Measurements from ENCODE around the gene BNIP1. TPM values are rescaled to one million over a fixed set of nuclear protein-coding genes. Genes with fewer than 3 reads are reported as not detected.
A peak's percentile ranks its signal among the peaks of the same experiment; 100 is the strongest.
"Not testable (repeated sequence)": the region's sequence is repeated elsewhere in the genome, so short reads cannot be mapped to it uniquely, and the experiment has no call there.

BNIP1 gene, protein sequence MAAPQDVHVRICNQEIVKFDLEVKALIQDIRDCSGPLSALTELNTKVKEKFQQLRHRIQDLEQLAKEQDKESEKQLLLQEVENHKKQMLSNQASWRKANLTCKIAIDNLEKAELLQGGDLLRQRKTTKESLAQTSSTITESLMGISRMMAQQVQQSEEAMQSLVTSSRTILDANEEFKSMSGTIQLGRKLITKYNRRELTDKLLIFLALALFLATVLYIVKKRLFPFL
- 15.4 TPM for total RNA-seq (ENCODE audit: insufficient read depth, low replicate concordance)

- peak; percentile 95 for DNase-seq (ENCODE audit: low spot score)
Measured at GRCh38 chr5:173144200-173145176, at the start of gene BNIP1. TSS of gene BNIP1 (plus strand) at chr5:173144531. CDS start at chr5:173144546, 15 bp downstream.

DNA sequence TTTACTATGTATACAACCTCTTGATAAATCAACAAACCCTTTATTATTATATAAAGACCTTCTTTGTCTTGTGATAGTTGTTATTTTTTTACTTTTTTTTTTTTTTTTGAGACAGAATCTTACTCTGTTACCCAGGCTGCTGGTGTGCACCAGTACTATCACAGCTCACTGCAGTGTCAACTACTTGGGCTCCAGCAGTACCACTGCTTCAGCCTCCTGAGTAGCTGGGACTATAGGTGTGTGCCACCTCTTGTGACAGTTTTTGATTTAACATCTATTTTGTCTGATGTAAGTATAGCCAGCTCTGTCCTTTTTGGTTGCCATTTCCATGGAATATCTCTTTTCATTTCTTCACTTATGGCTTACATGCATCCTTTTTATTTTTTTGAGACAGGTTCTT lies 45.5 kb upstream of the BNIP1 start:
- no peak for DNase-seq (ENCODE audit: low spot score)

- no peak for DNase-seq (ENCODE audit: low spot score)
Measured at GRCh38 chr5:173099461-173099860, 44.9 kb upstream of the BNIP1 start.

DNA sequence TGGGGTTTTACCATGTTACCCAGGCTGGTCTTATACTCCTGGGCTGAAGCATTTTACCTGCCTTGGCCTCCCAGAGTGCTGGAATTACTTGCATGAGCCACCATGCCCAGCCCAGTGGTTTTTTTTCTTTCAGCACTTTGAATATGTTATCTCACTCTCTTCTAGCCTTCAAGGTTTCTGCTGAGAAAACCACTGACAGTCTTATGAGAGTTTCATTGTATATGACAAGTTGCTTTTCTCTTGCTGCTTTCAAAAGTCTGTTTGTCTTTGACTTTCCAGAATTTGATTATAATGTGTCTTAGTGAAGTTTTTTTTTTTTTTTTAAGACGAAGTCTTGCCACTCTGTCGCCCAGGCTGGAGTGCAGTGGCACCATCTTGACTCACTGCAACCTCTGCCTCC lies 43.1 kb upstream of the BNIP1 start:
- no peak for DNase-seq (ENCODE audit: low spot score)

- DNase-seq (ENCODE audit: low spot score), result no peak
Measured at GRCh38 chr5:173103411-173103810, 40.9 kb upstream of the BNIP1 start.

DNA sequence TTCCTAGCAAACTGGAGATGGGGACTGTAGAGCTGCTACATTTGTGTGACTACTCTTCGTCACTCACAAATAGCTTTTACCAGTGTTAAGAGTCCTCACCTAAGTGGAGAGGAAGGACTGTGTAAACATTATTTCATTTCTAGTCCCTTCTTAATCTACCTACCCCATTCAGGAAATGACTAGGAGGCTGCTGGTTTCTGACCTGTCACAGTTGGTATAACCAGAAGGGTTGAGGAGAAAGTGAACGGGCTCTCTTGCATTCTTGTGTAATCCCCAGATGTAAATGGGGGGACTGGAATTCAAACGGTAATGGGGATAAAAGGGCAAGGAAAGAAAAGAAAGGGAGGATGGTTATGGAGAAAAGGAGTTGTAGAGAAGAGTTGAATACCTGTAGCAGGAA lies 35.4 kb upstream of the BNIP1 start:
- no peak for DNase-seq (ENCODE audit: low spot score)

DNA sequence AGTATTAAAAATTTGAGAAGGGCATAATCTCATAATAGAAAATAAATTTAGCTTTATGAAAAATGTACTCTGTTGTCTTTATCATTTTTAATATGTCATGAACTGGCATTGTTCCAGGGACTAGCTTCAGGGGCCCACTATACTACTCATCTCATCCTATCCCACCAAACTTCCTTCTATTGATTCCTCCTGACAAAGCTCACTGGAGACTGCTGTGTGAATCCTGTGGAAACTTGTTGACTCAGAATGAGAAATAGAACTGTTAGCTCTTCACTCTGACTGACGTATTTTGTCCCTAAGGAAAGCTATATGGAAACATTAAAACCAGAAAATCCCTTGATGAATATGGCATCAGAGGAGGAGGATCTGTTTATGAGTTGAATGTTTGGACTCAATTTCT lies 29.8 kb upstream of the BNIP1 start:
- no peak for DNase-seq (ENCODE audit: low spot score)

- DNase-seq (ENCODE audit: low spot score), result no peak
Measured at GRCh38 chr5:173119719-173120118, 24.6 kb upstream of the BNIP1 start.

GRCh38 chr5:173123416-173123815 lies 20.9 kb upstream of the BNIP1 start:
- DNase-seq (ENCODE audit: low spot score), result peak; percentile 61

GRCh38 chr5:173132166-173132565 lies 12.2 kb upstream of the BNIP1 start:
- DNase-seq (ENCODE audit: low spot score), result not testable (repeated sequence)

DNA sequence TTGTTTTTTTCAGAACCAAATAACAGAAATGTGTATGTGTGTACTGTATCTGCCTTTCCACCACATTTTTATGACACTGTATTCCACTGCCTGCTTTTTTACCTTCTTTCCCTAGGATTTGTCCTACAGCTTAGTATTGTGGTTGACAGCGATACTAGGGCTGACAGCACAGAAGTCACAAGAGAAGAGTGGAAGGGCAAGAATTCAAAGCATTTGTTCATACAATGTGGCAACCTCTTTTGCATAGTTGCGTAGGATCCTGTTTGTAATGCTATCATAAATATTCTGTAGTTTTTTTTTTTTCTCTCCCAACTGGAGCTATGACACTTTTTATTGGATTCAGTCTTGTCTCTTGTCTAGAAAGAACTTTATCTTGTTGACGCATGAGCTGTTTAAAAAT lies 5.6 kb upstream of the BNIP1 start:
- no peak for DNase-seq (ENCODE audit: low spot score)

DNA sequence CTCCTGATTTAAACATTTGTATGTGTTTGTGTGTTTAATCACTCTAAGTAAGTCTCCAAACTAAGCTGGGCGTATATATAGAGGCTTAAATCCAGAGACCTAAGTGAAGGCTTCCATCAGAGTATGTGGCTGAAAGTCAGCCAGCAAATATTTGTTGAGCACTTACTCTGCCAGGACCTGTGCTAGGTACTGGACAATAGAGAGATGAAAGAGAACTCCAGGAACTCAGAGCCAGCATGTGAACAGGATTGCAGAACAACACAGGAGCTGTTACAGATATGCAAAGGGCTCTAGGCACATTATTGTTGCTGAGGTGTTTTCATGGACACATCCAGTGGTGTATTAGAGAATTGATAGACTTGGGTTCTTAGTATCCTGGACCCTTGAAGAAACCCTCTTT lies 4.7 kb upstream of the BNIP1 start:
- no peak for DNase-seq (ENCODE audit: low spot score)

DNA sequence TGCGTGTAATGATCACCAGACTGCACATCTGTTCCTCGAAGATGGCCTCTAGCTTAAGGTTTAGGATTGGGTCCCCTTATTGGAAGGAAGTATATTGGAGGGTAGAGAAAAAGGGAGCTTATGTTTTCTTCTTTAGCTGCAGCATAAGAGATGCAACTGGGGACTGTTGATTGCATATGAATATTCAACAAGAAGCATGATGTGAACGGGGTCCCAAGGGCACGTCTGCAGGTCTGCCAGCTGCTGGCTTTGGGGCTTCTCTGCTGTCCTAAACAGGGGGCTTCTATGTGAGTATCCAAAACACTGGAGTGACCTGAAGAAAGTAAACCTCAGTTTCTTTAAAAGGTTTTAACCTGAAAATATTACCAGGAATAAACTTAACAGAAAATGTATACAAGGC lies 3.6 kb upstream of the BNIP1 start:
- DNase-seq (ENCODE audit: low spot score), result no peak

DNA sequence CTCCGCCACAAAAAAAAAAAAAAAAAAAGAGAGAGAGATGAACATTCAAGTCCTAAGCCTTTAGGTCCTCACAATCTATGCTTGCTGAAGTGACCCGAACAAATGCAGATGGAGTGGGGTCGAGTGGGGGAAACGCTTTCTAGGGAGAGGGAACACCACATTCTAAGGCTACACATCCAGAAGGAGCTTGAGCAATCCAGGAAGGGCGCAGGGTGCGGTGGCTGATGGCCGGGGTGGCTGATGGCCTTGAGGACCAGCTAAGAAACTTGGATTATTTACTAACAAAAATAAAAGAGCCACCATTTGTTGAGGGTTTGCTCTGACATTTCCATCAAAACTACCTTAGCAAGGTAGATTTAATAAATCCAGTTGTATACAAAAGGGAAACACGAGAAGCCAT lies 764 bp upstream of the BNIP1 start:
- DNase-seq (ENCODE audit: low spot score), result no peak

- no peak for DNase-seq (ENCODE audit: low spot score)
Measured at GRCh38 chr5:173148354-173148753, 4.0 kb downstream of the BNIP1 start.

- DNase-seq (ENCODE audit: low spot score), result no peak
Measured at GRCh38 chr5:173152547-173152946, 8.2 kb downstream of the BNIP1 start.

- DNase-seq (ENCODE audit: low spot score), result no peak
Measured at GRCh38 chr5:173153842-173154241, 9.5 kb downstream of the BNIP1 start.

DNA sequence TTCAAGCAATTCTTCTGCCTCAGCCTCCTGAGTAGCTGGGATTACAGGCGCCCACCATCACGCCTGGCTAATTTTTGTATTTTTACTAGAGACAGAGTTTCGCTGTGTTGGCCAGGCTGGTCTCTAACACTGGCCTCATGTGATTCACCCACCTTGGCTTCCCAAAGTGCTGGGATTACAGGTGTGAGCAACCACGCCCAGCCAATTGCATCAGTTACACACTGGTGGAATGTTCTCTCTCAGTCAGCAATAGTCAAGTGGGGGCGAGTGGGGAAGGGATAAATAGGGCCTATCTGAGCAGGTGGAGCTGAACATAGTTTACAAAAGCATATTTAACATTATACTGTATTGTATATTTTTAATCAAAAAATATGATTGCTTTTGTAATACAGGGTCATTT lies 10.3 kb downstream of the BNIP1 start:
- DNase-seq (ENCODE audit: low spot score), result not testable (repeated sequence)

- DNase-seq (ENCODE audit: low spot score), result no peak
Measured at GRCh38 chr5:173155912-173156311, 11.6 kb downstream of the BNIP1 start.

GRCh38 chr5:173158366-173158765 lies 14.0 kb downstream of the BNIP1 start:
- no peak for DNase-seq (ENCODE audit: low spot score)

DNA sequence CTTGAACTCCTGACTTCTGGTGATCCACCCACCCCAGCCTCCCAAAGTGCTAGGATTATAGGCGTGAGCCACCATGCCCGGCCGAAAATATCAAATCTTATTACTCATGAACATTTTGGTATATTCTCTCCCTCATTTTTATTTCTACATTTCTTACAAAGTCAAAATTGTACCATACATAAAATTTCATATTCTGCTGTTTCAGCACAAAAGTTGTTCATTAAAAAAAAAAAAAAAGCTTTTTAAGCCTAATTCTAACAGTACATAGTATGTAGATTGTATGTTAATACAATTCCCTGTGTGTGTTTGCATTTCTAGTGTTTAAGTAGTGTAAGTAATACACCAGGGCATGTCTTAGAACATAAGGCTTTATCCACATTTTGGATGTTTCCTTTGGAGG lies 14.9 kb downstream of the BNIP1 start:
- no peak for DNase-seq (ENCODE audit: low spot score)

- DNase-seq (ENCODE audit: low spot score), result no peak
Measured at GRCh38 chr5:173161148-173161547, 16.8 kb downstream of the BNIP1 start.

DNA sequence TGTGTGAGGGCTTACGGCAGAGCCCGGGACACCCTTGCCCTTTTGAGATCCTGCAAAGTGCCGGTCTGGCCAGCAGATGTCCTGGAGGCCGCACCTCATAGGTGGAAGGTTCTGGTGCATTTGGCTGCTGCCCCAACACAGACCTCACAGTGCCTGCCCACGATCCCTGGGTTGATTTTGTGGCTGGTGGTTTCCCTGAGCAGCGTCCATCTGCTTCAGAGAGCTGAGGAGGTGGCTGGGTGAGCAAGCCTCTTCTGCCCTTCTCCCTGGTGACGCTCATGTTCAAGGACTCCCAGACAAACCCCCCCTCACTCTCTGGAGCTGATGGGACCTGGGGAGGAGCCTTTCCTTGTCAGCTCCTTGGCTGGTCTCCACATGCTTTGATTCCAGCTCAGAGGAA lies 18.9 kb downstream of the BNIP1 start:
- DNase-seq (ENCODE audit: low spot score), result peak; percentile 44
